SK-N-SH (cell line): Measurements from ENCODE around the gene RBM10.

Experiments
- CTCF ChIP-seq: fragments of 200-600 bp; sonication (generic); IDR thresholded peaks from 2 replicates; pipeline ENCODE4 v1.6.1; 2017; ENCODE audit warnings: antibody characterized with exemption, mild to moderate bottlenecking, moderate library complexity
- EP300 ChIP-seq, 2 experiments: IDR thresholded peaks; 2 replicates each; pipeline versions ENCODE4 v1.4.0 to v1.6.1; 2012; ENCODE audit warnings: borderline replicate concordance in 1 of 2, low read depth in 1 of 2, low read length in 1 of 2
- FOSL2 ChIP-seq: IDR thresholded peaks from 2 replicates; pipeline ENCODE4 v1.4.0; 2012; ENCODE audit warnings: low read depth, mild to moderate bottlenecking, moderate library complexity, borderline replicate concordance
- POLR2AphosphoS5 ChIP-seq: IDR thresholded peaks from 2 replicates; pipeline ENCODE4 v1.6.1; 2012; ENCODE audit warnings: low read depth, low read length
- RCOR1 ChIP-seq: fragments of 150-350 bp; IDR thresholded peaks from 2 replicates; pipeline ENCODE4 v1.6.1; 2017; ENCODE audit warnings: antibody characterized with exemption, low read length
- TAF1 ChIP-seq: IDR thresholded peaks from 2 replicates; pipeline ENCODE4 v1.6.1; 2012; ENCODE audit warnings: low read depth, mild to moderate bottlenecking, low read length, moderate library complexity, borderline replicate concordance
- USF2 ChIP-seq: fragments of 150-350 bp; IDR thresholded peaks from 2 replicates; pipeline ENCODE4 v1.6.1; 2017; ENCODE audit warnings: antibody characterized with exemption, low read length, low read depth, borderline replicate concordance

- TF ChIP-seq POLR2AphosphoS5: no peak
- no peak for TF ChIP-seq CTCF
- no peak for TF ChIP-seq TAF1
- TF ChIP-seq RCOR1: no peak
- TF ChIP-seq FOSL2: no peak
- TF ChIP-seq USF2: no peak
- no peak for TF ChIP-seq EP300 (IDR thresholded peaks at IDR 0.05; ENCODE audit: borderline replicate concordance in 1 of 2, low read depth in 1 of 2, low read length in 1 of 2)
Observed at GRCh38 chrX:47168495-47169073, 23.6 kb downstream of the RBM10 start.
